HG02884 (cell line): Measurements from ENCODE around the gene OR5J2.
"Not testable (repeated sequence)": the region's sequence is repeated elsewhere in the genome, so short reads cannot be mapped to it uniquely, and the experiment has no call there.

ENCODE experiments used
- ATAC-seq: cut with Tn5 transposase; IDR thresholded peaks from one replicate; pipeline ENCODE4 v1.9.1; 2021; ENCODE audit warnings: mild to moderate bottlenecking, moderate library complexity; ENCODE audit not compliant: unreplicated experiment

The OR5J2 gene

DNA sequence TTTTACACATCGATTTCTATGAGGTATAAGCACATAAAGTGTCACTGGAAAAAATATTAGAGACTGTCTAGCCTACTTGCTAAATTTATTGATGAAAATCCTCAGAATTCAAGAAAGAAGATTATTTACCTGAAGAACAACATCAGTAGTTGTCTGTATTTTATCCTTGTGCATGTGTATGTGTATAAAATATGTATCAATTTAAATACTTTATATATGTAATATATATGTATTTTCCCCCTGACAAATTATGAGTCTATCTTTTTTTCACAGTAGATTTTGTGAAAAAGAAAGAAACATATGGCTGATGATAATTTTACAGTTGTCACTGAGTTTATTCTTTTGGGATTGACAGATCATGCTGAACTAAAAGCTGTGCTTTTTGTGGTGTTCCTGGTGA lies at the start of gene OR5J2:
Gene OR5J2 (plus strand): TSS at position 301 of the 400 bp plus-strand sequence. CDS start 0 bp downstream, at position 301.
- ATAC-seq = no peak

DNA sequence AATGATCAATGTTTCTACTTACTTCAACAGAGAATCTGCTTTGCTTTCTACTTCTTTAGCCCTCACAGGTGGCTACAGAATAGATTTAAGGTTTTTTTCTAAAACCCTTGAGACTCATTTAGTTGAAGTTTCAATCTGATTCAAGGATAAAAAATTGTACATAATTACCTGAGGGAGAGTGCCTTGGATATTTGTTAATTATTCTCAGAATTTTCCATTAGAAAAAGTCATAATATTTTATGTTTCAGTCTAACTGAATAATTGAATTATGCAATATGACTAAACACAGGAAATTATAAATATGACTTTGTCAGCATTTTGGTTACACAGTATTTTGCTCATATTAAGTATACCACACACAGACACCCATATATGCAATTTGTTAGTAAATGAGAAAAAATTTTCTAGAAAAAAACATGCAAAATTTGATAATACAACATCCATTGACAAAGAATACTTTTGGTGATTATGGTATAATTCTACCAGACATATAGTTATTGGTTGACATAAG lies 36.2 kb upstream of the OR5J2 start, which contains the start of gene OR8J3:
Gene OR8J3 (minus strand): TSS at position 51 of the 511 bp plus-strand sequence. CDS start 2,483 bp downstream, outside the sequence.
- ATAC-seq = no peak

DNA sequence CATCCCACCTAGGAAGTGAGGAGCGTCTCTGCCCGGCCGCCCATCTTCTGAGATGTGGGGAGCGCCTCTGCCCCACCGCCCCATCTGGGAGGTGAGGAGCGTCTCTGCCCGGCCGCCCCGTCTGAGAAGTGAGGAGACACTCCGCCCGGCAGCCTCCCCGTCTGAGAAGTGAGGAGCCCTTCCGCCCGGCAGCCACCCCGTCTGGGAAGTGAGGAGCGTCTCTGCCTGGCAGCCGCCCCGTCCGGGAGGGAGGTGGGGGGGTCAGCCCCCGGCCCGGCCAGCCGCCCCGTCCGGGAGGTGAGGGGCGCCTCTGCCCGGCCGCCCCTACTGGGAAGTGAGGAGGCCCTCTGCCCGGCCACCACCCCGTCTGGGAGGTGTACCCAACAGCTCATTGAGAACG lies 32.7 kb upstream of the OR5J2 start:
- ATAC-seq = not testable (repeated sequence)

DNA sequence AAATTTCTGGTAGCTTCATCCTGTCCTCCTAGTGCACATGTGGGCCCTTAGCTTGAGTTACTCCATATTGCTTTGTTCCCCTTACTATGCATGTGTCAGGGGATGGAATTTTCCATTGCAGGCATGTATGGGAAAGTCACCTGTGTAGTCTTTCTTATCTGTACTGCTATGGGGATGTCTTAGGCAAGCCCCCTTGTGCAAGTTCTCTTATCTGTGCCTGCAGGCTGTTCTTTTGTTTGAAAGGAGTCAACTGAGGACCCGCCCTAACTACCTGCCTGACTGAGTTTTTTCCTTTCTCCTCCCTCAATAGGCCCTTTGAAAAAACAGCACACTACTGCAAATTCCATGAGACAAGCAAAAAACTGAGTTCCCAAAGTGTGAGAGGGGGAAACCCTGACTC lies 25.0 kb upstream of the OR5J2 start:
- ATAC-seq = no peak

DNA sequence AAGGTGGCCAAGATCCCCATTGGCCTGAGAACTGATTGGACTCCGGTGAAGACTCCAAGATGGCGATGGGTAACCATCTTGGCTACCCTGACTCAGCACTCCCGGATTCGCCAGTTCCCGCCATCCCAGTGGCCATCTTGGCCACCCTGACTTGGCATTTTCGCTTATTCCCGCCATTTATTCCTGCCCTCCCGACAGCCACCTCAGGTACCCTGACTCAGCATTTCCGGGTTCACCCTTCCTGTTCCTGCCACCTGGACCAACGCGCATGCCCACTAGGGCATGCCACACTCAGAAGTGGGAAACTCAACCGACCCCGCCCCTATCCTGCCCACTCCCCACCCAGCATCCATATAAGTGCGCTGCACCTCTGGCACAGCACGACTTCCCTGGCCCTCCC lies 24.1 kb upstream of the OR5J2 start:
- ATAC-seq = no peak

DNA sequence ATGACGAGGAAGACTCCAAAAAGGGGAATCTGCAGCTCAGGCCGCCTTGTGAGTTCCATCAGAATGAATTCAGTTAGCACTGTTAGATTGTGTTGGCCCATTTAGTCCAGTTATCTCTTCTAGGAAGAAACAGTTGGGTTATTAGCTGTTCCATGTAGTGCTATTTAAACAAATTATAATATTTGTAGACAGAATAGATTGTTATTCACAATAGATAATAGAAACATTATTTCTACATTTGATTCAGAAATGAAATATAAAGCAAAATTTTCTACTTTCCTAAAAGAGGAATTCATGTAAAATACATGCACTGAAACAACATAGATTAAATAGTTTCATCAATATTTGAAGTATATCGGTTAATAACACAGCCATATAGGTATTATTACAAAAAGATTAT lies 16.2 kb upstream of the OR5J2 start, which contains the start of gene OR8K5:
Gene OR8K5 (minus strand): TSS at position 101 of the 400 bp plus-strand sequence. CDS start 0 bp downstream, at position 101.
- no peak for ATAC-seq

DNA sequence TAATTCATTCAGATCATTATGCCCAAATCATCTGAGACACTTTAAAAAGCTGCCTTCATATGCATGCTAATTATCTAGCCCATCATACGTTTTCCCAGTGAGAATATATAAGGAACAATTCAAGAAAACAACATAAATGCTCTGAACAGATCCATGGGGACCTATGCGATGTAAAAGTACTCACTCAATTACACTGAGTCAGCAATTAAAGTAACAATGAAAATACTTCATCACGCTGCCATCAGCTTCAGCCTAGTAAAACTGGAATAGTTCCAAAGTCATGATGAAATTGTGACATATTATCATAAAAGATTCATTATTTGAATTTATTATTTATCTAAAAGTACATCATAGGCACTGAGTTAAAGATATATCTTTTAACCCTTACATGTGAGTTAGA lies 12.6 kb upstream of the OR5J2 start:
- no peak for ATAC-seq

DNA sequence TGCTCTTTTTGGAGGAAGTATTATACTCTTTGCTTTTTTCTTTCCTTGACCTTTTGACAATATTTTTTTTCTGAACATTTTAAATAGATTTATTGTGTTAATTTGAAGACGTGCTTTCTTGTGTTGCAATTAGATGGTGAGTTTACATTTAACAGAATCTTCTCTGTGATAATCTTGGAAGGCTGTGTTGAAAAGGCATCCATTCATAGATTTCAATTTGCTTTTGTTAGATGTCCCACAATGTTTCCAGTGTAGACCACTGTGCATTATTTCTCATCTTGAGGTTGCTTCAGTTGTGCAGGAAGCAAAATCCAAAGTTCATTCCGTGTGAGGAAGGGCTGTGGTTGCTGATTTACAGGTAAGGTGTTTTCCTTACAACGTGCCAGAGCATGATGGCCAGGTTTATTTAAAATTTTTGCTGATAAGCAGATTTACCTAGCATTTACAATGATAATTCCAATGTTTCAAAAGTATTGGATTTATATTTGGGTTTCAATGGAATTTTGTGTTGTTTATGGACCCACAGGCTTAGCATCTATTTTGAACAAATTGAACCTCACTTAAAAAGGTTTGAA lies 4.1 kb upstream of the OR5J2 start:
- ATAC-seq = no peak

DNA sequence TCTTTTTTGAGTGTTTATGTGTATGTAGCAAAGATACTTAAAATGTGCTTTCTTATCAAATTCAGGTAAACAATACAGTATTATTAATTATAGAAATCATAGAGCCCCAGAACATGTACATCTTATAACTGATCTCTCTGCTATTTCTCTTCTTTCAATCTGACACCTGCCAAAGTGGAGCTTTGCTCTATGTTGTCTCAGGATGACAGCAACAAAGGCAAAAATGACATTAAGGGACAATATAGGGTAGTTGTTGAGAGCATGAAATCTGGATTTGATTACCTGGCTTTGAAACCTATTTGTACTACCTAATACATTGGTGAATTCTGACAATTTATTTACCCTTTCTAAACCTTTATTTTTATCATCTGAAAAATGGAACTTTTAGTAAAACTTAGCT lies 7.0 kb downstream of the OR5J2 start:
- no peak for ATAC-seq

DNA sequence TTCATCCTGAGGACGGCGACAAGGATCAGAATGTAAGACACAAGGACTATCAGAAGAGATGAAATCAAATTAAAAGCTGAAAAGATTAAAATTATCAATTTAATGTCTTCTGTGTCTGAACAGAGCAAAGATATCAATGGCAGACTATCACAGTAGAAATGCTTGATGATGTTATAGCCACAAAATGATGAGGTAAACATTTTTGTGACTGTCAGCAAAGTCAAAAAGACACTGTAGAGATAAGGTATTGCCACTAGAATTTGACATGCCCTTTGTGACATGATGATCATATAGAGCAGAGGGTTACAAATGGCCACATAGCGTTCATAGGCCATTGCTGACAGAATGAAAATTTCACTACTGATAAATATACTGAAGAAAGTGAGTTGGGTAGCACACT lies 12.2 kb downstream of the OR5J2 start:
- no peak for ATAC-seq

DNA sequence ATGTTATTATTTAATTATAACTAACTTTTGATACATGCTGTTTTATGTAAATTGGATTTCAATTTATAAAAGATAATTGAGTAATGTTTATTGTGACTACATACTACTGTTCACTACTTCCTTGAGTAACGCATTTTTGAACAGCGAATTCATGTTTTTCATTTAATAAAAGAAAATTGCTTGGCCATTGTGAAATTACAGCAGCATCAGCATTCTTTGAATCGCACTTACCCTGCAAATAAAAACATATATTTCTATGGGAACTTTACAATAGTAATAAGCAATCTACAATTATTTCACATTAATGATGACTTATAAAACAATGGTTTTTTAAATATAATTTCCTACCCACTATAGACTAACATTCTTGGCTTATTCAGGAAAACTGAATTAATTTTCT lies 20.3 kb downstream of the OR5J2 start:
- no peak for ATAC-seq

DNA sequence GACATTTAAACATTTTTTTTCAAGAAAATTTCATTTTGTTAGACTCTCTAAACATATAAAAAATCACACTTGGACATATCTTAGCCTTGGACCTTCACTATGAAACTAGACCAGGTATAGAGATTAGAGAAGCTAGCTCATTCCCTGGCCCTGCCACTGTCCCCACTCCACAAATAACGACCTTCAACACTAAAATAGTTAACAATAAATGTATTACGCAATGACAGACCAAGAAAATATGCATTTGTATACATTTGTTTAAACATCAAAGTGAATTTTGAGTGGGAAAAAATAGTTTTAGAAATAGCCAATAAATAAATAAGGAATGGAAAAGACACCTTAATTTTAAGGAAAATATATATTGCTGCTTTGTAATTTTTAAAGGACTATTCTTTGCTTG lies 20.9 kb downstream of the OR5J2 start:
- no peak for ATAC-seq

DNA sequence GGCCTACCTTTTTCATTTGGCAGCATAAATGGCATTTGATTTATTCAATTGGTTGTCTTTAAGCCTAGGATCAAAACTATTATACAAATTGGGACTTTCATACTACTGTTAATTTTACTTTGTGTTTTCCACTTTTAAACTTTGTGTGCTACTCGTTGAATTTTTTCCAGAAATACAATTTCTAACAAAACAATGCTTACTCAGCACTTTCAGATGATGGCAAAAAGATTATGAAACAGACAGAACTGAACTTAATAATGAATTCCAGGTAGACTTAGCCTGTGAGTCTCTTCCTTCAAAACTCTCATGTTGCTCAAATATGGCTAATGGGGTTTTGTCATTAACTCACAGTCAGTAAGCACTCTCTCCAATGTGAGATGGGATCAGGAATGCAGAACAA lies 31.4 kb downstream of the OR5J2 start:
- no peak for ATAC-seq

DNA sequence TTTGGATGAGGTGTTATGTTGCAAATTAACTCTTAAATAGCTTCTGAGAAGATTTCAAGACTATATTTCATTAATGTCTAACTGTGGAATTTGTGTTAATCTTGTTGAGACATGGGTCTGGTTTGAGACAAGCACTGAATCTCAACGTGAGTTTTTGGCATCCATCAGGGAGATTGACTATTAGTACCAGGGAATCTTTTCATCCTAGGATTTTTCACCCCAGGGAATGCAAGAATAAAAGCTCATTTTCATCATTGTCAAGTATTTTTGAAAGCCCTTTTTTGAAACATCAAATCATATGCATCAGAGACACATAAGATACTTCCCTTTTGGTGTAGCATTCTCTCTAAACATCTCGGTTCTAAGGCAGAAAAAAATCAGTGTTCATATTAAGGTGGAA lies 38.1 kb downstream of the OR5J2 start:
- ATAC-seq = no peak

DNA sequence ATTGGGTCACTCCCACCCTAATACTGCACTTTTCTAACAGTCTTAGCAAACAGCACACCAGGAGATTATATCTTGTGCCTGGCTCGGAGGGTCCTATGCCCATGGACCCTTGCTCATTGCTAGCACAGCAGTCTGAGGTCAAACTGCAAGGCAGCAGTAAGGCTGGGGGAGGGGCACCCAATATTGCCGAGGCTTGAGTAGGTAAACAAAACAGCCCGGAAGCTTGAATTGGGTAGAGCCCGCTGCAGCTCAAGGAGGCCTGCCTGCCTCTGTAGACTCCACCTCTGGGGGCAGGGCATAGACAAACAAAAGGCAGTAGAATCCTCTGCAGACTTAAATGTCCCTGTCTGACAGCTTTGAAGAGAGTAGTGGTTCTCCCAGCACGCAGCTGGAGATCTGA lies 43.3 kb downstream of the OR5J2 start:
- not testable (repeated sequence) for ATAC-seq
